IPS DF 4.7 (cell line): Measurements from ENCODE around the gene PRR19.

ENCODE experiments used
- DNase-seq: peaks from one replicate; pipeline ENCODE4 v3.0.0-alpha.2; 2013; ENCODE audit warnings: low spot score; ENCODE audit errors: extremely low read depth

PRR19 gene

GRCh38 chr19:42294471-42295137 lies 7.3 kb upstream of the PRR19 start:
- DNase-seq, result no peak

- no peak for DNase-seq
Measured at GRCh38 chr19:42295342-42295741, 6.6 kb upstream of the PRR19 start.

- no peak for DNase-seq
Measured at GRCh38 chr19:42295831-42296525, 6.0 kb upstream of the PRR19 start.

DNA sequence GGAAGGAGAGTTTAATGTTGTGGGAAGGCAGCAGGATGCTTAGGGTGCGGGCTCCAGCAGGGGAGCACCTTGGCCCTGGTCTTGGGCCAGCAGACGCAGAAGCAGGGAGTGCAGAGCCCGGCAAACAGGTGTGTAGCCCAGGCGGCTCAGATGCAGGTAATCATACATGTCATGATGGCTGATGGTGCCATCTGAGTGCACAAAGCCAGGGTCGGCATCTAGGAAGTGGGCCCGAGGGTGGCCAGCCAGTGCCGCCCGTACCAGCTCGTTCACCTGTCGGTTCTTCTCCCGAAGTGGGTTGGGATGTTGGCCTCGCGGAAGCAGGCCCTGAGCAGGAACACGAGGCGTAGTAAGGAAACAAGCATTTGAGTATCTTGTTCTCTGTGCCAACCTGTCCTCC lies 4.9 kb upstream of the PRR19 start:
- no peak for DNase-seq

- no peak for DNase-seq
Measured at GRCh38 chr19:42303101-42303464, 1.2 kb downstream of the PRR19 start.

- DNase-seq, result no peak
Measured at GRCh38 chr19:42303876-42304275, 1.9 kb downstream of the PRR19 start.

DNA sequence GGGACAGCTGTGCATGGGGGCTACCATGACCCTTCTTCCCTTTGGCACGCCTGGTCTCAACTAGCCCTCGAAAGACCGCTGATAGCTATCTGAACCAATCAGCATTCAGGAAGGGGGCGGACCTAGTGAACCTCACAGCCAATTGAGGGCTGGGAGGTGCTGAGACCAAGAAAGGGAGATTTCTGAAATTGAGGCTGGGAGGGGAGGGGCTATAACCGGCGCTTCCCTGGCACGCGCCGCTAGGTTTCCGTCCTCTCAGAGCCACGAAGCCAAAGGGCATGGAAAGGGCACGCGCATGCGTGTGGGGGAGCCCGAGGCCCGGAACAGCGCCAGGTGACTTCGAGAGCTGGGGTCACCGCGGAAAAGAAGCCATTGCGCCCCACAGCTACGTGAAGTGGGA lies 4.7 kb downstream of the PRR19 start:
- no peak for DNase-seq

- no peak for DNase-seq
Measured at GRCh38 chr19:42309686-42310085, 7.8 kb downstream of the PRR19 start.

GRCh38 chr19:42311657-42312056 lies 9.7 kb downstream of the PRR19 start:
- no peak for DNase-seq

DNA sequence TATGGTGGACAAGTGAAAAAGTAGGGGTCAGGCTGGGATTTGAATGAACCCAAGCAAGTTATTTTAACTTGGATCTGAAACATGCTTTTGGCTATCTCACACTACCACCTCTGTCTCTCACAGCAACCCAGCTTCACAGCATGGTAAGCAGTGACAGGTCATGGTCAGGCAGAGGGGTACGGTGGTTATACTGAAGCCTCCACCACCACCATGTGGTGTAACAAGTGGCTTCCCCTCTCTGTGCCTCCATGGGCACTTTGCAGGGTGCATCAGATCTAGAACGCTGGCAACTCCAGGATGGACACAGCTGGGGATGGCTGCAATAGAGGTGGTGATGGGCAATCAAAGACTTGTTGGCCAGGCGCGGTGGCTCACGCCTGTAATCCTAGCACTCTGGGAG lies 10.4 kb downstream of the PRR19 start:
- DNase-seq, result no peak

DNA sequence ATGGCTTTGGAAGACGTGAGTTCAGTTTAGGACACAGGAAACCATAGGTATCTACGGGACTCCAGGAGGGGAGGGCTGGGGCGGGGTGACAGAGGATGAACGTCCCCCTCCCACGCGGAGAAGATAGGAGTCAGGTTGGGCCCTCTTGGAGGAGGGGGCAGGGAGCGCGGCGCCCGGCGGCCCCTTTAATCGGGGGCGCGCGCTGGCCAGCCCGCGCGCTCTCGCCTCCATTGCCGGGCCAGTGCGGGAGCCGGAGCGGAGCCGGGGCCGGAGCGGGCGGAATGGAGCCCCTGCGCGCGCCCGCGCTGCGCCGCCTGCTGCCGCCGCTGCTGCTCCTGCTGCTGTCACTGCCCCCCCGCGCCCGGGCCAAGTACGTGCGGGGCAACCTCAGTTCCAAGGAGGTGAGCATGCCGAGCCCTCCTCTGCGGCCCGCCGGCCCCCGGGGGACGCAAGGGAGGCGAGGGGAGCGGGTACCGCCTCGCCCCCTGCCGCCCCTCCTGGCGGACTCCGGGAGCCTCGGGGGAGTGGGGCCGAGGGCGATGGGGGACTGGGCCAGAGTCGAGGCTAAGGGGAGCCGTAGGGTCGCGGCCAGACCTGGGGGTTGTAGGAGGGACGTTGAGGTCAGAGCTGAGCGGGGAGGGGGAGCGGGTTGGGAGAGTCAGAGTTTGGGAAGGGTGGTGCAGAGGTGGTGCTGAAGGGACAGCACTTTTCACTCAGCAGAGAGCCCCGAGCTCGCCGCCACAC lies 11.3 kb downstream of the PRR19 start, which contains the start of gene TMEM145:
TSS of gene TMEM145 (plus strand) at position 214 of the 744 bp plus-strand sequence. CDS start at position 282, 68 bp downstream.
- DNase-seq, result no peak

- DNase-seq, result no peak
Measured at GRCh38 chr19:42313840-42314755, 12.2 kb downstream of the PRR19 start.

GRCh38 chr19:42315024-42315423 lies 13.1 kb downstream of the PRR19 start:
- no peak for DNase-seq

DNA sequence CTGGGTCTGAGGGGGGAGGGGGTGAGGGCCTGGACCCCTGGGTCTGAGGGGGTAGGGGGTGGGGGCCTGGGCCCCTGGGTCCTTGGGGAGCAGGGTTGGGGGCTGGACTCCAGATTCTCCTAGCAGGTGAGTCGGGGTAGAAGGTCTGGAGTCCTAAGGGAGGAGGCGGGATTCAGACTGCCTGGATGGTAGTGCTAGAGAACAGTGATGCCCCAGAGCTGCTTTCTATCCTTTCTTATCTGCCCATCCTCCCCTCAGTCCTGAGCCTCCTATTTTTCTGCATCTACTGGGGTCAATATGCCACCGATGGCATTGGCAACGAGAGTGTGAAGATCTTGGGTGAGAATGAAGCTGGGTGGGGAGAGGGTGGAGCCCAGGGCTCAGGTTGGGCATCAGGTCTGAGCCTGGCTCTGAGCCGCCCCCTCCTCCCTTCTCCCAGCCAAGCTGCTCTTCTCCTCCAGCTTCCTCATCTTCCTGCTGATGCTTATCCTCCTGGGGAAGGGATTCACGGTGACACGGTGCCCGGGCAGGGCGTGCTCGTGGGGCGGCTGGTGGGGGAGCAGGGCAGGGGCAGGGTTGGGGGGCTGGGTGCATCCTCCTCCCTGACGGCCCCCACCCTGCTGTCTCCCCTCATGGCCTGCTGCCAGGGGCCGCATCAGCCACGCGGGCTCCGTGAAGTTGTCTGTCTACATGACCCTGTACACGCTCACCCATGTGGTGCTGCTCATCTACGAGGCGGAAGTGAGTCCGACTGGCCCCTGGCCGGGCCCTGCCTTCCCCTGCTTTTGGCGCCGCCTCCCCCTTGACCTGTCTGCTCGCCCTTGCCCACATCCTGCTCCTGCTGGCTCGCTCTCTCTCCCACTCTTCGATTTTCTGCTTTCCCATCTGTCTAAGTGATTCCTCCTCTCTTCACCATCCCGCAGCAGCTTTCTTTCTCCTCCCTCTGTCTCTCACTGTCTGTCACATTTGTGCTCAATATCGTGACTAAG lies 14.6 kb downstream of the PRR19 start:
- no peak for DNase-seq

GRCh38 chr19:42317535-42317934 lies 15.6 kb downstream of the PRR19 start:
- DNase-seq, result no peak

GRCh38 chr19:42322305-42322704 lies 20.4 kb downstream of the PRR19 start:
- no peak for DNase-seq

DNA sequence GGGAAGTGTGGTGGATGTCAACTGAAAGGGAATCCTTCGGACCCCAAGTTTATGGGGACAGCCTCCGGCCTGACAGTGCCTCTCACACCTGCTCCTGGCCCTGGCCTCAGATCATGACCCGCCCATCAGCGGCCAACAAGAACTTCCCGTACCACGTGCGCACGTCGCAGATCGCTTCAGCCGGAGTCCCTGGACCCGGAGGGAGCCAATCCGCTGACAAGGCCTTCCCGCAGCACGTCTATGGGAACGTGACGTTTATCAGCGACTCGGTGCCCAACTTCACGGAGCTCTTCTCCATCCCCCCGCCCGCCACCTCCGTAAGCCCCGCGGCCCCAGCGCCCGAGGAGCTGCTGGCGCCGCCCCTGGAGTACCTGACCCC lies 21.5 kb downstream of the PRR19 start:
- no peak for DNase-seq

- DNase-seq, result no peak
Measured at GRCh38 chr19:42323852-42324654, 22.1 kb downstream of the PRR19 start.

DNA sequence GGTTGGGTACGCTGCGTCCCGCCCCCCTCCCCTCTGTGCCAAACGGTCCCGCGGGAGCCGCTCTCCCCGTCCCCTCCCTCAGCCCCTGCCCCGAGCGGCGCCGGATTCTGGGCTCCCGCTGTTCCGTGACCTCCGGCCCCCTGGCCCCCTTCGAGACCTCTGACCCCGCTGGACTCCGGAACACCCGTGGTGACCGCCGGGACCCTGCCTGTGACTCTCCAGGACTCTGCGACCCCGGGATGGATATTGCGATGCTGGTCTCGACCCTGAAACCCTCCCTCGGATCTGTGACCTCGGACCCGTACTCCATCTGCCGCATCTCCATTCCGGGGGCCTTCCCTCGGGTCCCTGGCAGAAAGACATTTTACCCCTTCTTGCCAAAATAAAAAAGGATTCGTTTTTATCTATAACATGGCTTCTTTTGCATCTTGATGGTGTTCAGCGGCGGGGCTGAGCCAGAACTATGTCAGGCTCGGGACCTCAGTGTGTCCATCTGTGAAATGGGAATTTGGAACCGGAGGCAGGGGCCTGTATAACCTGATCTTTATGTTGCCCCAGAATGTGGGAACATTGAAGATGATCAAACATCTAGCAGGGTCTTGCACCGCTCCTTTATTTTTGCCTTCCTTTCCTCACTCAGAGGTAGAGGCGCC lies 22.8 kb downstream of the PRR19 start:
- no peak for DNase-seq
